ENCODE measurements around the gene IFITM5.

- TF ChIP-seq CTCF (IDR thresholded peaks at IDR 0.05) (no peak), POLR2A (IDR thresholded peaks at IDR 0.05) (no peak), POLR2AphosphoS5 (IDR thresholded peaks at IDR 0.05) (no peak)
These were observed 4.8 kb upstream of the IFITM5 start for GRCh38 chr11:304061-304506.

Measured in prostate gland (tissue), 2 donors.